ENCODE results near the gene GPR55. TPM values are rescaled to one million over a fixed set of nuclear protein-coding genes. Genes with fewer than 3 reads are reported as not detected.

GPR55 gene
- total RNA-seq, 1 experiment from 2014 or later = not detected

DNA sequence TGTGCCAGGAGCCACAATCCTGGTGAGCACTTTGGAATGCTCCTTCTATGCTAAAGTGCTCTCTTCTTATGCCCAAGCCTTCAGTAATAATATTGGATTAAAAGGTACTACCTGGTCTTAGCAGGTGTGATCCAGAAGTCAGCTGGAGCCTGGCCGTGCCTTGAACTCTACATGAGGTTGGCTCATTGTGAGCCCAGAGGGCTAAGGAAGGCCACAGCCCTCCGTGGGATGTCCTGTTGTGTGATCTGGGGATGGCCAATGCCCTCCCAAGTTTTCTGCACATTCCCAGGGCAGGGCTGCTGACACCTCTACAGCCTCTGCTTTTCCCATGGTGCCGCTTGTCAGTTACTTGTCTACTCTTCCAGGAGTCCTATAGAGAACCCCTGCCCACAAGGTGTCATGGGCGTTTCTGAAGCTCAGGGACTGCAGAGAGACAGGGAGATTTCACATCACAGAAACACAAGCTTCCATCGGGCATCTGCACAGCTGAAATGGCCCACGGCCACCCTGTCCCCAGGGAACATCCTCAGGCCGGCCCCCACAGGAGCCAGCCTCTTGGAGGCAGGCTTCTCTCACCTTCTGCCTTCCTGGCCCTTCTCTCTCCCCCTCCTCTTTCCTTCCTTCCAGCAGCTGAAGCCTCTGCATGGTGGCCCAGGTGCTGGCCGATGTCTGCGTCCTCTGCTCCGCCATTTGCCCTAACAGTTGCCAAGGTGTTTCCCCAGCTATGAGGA lies 27.3 kb upstream of the GPR55 start:
- in situ Hi-C loops (cut with HindIII; ENCODE audit: low sequenced_read_pairs) = no loop called here
- DNase-seq (ENCODE audit: low spot score) = no peak

DNA sequence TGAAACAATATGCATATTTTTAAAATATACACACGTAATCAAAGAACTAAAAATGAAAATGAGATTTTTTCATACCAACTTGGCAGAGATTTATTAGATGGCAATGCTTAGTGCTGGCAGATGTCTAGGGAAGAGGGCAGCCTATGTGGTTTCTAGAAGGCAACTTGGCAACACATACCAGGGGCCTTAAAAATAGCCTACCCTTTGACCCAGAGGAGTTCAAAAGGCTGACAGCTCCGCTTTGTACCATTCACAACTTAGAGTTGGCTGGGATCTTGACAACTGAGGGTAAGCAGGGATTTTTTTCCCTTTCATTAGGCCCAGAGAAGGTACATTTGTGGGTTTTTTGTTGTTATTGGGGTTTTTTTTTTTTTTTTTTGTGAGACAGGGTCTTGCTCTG lies 26.4 kb upstream of the GPR55 start:
- no peak for DNase-seq (ENCODE audit: low spot score)
- in situ Hi-C loops (cut with HindIII; ENCODE audit: low sequenced_read_pairs) = no loop called here

DNA sequence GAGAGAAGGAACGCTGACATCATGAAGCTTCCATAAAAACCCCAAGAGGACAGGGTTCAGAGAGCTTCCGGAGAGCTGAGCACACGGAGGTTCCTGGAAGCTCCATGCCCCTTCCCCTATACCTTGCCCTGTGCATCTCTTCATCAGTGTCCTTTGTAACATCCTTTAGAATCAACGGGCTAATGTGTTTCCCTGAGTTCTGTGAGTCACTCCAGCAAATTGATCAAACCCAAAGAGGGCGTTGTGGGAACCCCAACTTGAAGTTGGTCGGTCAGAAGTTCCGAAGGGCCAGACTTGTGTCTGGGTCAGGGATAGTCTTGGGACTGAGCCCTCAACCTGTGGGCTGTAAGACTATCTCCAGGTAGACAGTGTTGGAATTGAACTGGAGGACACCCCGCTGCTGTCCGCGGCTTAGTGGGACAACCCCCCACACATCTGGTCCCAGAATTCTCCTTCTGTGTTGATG lies 25.9 kb upstream of the GPR55 start:
- in situ Hi-C loops (cut with HindIII; ENCODE audit: low sequenced_read_pairs) = no loop called here
- no peak for DNase-seq (ENCODE audit: low spot score)

DNA sequence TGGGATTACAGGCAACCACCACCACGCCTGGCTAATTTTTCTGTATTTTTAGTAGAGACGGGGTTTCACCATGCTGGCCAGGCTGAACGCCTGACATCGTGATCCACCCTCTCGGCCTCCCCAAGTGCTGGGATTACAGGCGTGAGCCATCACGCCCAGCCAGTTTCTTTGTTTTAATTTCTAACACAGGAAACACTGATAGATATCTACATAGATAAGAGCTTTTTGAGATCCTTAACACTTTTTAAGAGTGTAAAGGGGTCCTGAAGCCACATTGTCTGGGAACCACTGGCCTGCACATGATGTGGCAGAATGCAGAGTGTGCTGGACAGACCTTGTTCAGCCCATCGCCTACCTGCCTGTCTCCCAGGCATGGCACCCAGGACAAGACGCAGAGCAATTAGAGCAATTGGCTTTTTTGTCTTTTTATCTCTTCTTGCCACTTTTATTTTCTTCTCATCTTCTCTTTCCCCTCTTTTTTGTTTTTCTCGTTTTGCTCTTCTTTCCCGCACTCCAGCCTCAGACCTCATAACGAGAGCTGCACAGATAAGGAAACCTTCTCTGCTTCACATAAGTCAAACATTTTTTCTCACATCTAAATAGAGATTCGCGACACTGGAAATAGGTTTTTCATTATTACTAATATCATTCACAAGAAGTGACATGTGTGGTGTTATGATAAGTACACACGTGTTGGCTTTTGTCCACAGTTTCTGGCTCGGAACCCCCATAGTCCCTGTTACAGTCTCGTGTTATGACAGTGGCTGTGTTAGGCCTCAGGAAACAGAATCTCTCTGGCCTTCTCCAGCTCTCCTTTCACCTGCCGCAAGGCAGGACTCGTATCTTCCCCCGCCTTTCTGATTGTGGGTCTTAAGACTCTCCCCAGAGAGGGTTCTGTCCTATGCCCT lies 25.2 kb upstream of the GPR55 start:
- DNase-seq (ENCODE audit: low spot score) = no peak
- in situ Hi-C loops (cut with HindIII; ENCODE audit: low sequenced_read_pairs) = no loop called here

DNA sequence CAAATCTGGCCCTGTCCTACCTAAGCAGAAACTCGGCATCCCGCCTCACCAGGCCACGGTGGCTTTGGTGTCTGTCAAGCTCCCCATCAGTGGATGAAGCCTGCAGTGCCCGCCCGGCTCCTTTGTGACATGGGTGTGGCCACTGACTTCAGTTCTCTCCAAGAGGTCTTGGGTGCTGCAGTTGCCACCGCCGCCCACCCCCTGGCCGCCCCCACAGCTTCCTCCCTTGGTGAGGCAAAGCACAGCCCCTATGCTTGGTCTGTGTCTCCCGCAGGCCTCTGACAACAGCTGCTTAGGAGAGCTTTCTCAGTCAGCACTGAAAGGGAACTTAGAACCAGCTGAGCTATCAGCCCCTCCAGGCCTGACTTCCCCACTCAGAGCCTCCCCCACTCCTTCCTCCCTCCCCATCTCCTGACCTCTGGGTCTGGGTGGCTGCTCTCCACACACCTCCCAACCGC lies 22.9 kb upstream of the GPR55 start:
- in situ Hi-C loops (cut with HindIII; ENCODE audit: low sequenced_read_pairs) = no loop called here

DNA sequence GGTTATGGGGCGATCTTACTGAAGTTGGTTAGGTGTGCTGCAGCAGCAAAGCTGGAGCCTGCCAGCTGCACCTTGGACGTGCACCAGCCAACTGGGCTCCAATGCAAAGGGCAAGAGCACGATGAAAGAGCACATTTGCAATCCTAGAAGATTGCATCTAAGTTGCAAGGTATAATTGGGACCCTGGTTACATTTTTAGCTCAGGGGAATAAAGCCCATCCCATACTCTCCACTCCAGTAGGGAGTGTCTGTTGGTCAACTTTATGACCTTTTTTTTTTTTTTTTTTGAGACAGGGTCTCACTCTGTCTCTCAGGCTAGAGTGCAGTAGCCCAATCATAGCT lies 22.2 kb upstream of the GPR55 start:
- in situ Hi-C loops (cut with HindIII; ENCODE audit: low sequenced_read_pairs) = no loop called here
- no peak for DNase-seq (ENCODE audit: low spot score)

More for the DNA sequence above, 22.9 kb upstream of the GPR55 start:
- no peak for DNase-seq (ENCODE audit: low spot score)

DNA sequence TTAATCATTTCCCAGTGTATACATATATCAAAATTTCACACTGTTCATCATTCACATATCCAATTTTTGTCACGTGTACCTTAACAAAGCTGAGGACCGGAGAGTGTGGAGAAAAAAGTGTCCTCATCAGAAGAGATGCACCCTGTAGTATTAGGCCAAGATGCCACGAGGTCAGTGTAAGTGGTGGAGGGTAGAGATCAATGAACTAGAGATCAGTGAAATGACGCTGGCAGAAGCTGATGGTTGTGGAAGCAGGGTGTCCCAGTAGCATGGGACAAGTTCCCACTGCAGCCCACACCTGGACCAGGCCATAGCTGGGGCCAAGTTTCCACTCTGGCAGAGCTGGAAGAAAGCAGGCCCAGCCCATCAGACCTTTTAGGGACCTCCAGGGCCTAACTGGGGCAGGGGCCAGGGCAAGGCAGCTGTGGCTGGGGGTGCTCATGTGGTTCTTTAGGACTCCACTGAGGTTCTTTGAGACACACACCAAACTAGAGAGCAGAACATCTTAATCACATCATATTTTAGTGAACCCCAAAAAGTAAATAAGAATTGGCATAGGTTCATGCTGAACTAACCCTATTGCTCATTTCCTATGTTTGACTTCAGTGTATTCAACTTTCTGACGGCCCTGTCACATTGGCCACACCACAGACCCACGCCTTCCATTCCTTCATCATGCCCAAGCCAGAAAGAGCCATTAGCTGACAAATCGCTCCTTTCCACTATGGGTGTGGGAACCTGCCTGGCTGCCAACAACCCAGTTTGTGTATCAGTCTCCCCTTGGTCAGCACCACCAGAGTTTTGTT lies 21.6 kb upstream of the GPR55 start:
- no peak for DNase-seq (ENCODE audit: low spot score)
- in situ Hi-C loops (cut with HindIII; ENCODE audit: low sequenced_read_pairs) = no loop called here

DNA sequence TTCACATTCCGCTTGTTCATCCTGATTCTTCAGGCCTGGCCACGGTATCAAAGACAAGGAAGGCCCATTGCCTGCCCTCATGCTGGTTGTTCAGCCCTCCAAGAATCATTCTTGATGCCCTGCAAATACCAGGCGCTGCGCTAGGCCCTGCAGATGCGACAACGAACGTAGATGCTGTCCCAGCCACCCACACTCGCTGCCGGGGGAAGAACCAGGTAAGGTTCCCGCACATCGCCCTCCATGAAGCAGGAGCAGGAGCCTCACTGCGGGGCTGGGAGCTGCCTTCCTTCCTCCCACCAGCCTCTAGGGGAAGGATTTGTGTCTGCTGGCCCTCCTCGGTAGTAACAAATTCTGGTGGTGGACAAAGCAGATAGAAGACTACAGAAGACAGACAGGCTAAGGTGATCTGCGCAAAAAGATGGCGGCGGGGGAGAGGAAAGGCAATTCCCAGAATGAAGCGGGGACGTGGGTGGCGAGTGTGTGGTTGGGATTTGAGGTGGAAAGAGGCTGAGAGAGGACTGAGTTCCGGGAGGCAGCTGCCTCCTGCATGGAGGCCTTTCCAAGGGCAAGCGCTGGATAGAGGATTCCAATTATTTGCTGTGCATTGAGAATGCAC lies 19.8 kb upstream of the GPR55 start:
- no peak for DNase-seq (ENCODE audit: low spot score)
- in situ Hi-C loops (cut with HindIII; ENCODE audit: low sequenced_read_pairs) = no loop called here

DNA sequence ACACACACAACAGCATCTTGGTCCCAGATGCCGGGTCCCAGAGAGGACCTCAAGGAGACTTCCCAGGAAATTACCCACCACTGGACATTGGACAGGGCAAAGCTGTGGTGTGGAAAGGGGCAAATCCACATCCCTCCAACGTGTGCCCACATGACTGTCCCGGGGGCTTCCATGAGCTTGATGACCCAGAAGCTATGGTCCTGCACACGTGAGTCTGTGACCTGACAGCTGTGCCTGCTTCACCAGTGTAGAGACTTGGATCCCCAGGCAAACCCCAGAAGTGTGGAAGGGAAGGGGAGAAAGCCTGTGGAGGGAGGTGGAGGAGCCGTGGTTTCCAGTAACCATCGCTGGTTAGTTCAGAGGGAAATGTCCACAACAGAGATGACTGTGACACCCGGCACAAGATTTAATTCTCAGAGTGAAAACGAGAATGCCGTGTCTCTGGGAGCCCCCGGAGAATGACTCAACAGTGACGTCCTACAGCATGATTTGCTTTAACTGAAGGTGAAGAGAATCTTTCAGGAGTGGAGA lies 19.1 kb upstream of the GPR55 start:
- in situ Hi-C loops (cut with HindIII; ENCODE audit: low sequenced_read_pairs) = no loop called here
- no peak for DNase-seq (ENCODE audit: low spot score)

DNA sequence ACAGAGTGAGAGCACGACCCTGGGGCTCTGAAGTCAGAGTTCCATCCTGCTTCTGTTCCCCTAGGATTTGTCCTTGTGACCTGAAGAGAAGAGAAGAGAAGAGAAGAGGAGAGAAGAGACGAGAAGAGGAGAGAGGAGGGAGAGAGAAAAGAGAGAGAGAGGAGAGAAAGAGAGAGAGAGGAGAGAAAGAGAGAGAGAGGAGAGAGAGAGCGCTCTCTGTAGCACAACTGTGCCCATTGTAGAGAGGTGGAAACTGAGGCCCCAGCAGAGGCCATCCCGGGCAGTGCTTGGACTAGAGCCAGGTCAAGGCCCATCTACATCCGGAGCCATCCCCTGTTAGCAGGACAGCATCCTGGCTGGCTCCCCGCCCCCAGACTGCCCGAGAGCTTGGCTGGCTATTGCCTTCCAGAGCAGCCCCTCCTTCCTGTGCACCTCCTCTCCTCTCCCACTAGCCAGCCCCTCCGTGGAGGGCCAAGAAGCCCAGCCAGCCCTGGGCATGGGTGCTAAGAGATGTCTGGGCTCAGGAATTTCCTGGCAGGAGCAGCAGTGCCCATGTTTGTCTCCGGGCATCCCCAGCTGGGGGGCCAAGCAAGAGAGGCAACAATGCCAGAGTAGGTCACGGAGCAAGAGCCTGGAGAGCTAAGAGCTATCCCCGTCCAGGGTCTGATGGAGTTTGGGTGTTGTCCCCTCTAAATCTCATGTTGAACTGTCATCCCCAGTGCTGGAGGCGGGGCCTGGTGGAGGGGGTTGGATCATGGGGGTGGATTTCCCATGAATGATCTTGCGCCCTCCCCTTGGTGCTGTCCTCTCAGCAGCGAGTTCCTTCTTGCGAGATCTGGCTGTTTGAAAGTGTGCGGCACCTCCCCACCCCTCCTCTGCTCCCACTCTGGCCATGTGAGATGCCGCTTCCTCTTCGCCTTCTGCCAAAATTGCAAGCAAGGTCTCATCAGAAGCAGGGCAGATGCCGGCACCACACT lies 18.2 kb upstream of the GPR55 start:
- no peak for DNase-seq (ENCODE audit: low spot score)
- in situ Hi-C loops (cut with HindIII; ENCODE audit: low sequenced_read_pairs) = no loop called here

DNA sequence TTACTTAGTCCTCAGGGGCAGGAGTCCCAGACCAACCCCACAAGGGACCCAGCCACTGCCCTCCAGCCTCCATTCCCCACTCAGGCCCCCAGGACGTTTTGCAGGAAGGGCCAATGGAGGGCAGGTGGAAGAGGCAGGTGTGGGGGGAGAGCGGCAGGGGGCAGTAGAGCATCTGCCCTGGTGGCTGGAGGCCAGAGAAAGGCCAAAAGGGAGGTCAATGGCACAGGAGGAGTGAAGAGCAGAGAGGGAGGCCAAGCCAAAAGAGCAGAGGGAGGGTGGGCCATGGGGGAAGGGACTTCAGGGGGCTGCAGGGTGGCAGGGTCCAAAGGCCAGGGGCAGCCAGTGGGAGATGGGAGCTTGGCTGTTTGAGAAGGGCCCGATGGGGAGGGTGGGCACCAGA lies 17.3 kb upstream of the GPR55 start:
- in situ Hi-C loops (cut with HindIII; ENCODE audit: low sequenced_read_pairs) = no loop called here
- DNase-seq (ENCODE audit: low spot score) = no peak

DNA sequence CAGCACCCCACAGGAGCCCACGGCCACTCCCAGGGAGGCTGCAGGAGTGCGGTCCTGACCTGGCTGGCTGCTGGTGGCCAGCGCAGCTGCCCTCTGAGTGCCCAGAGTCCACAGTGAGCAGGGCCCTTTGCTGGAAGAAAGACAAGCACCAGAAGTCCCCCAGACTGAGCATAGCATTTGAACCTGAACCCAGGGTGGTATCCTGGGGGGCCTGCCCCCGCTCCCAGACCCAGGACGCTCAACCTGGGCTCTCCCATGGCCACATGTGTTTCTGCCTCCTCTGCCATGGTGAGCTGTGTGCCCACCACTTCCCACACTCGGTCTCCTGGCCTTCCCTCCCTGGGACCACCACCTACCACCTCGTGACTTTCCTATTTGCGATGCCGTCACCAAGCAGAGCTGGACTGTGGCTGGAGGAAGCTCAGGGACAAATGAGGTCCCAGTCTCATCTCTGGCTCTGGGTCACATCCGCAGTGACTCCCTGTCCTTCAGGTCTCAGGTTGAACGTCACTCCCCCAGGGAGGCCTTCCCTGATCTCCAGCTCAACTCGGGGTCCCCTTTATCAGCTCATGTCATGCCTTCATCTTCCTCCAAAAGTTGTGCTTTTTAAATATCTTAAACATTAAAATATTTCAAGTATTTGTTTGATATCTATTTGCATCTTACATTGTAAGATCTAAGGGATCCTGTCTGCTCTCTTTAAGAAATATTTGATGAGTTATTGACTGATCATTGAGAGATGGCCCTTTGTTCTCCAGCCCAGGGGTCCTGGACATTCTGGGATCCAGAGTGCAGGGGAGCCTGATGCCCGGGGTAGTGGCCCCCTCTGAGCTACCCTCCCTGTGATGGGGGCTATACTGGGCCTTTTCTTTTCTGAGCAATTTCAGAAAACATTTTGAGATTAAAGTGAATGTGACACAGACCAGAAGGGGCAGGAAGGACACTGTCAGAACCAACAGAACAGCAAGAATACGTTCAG lies 16.4 kb upstream of the GPR55 start:
- no peak for DNase-seq (ENCODE audit: low spot score)
- in situ Hi-C loops (cut with HindIII; ENCODE audit: low sequenced_read_pairs) = no loop called here

DNA sequence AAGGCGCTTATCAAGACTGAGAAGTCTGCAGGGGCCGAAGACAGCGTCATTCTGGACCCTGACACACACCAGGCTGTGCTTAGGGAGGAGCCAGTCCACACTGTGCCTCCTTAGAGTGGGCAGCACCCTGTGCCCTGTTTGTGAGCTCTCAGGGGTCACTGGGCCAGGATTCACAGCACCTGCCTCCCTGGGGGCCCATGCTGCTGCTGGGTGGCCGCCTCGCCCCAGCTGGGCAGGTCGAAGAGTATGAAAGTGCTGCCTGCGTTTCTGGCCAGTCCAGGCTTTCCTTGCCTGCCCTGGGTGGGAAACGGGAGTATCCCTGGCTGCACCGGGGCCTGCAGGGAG lies 15.4 kb upstream of the GPR55 start:
- in situ Hi-C loops (cut with HindIII; ENCODE audit: low sequenced_read_pairs) = no loop called here
- no peak for DNase-seq (ENCODE audit: low spot score)

DNA sequence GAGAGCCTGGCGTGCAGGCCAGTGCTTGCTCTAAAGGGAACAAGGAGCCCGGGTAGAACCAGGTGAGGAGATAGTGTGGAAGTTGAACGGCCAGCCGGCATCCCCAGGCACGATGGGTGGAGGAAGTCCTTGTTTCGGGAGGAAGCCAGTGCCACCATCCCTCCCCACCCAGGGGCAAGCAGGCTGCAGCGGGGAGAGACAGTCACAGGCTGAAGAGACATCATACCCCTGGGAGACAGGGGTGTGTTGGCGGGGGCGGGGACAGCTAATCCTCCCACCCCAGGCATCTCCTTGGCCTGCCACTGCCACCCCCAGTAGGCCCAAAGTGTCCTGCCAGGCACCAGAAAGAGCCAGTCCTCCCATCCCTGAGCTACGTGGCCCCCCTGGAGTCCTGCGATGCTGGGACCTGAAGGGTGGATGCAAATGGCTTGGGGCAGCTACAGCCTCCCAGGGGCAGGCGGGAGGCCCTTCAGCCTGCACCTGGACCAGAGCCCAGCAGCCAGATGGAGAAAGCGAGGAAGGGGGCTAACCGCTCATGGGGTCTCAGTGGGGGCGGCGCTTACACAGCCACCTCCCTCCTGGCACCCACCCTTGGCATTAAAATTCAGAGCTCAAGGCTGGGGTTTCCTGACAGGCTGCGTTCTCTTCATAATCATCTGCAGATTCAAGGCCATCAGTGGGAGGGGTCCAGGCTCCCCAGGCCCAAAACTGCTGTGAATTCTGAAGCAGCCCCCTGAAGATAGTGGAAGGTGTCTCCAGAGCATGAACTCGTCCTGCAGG lies 14.8 kb upstream of the GPR55 start:
- no peak for DNase-seq (ENCODE audit: low spot score)

DNA sequence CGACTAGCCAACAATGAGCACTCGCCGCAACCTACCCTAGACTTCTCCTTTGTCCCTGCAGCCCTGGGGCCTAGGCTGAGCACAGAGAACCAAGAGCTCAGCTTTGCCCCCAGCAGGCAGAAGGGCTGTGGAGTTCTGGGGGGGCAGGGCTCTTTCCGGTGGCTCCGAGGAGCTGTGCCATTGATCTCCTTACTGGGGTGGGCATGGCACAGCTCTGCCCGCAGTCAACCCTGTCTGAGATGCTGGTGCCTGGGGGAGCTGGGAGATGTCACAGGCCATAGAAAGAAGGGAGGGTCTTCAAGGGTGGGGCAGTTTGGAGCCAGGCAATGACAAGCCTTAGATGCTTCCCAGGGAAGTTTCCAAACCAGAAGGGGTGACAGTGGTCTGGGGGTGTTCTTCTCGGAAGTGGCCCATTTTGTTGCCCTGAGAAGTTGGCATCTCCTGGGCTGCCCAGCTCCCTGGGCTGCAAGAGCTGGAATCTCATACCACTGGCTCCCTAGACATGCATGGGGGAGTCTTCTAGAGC lies 14.1 kb upstream of the GPR55 start:
- no peak for DNase-seq (ENCODE audit: low spot score)
- in situ Hi-C loops (cut with HindIII; ENCODE audit: low sequenced_read_pairs) = no loop called here

More for the DNA sequence above, 14.8 kb upstream of the GPR55 start:
- in situ Hi-C loops (cut with HindIII; ENCODE audit: low sequenced_read_pairs) = no loop called here

DNA sequence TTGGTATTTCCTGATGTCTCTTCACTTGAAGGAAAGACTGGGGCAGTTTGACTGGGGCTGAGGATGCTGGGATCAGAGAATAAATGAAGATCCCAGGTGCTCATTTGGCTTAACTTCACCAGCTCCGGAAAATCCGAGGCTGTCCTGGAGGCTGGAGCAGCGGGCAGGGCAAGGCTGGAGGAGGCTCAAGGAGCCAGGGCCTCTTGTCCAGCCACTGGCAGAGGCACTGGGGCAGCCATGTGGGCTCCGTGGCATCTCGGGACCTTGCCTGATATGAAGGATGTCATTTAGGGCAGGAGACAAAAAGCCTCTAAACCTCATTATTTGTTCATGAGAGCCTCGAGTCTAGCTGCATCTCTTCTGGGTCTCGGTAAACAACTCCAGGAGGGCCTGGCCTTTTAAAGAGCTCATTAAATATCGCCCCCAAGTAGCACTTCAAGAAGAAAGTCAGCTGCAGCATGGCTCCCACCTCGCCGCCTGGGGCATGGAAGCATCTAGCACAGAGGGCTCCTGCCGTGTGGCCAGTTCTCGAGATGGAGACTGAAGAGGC lies 13.5 kb upstream of the GPR55 start:
- in situ Hi-C loops (cut with HindIII; ENCODE audit: low sequenced_read_pairs) = no loop called here
- no peak for DNase-seq (ENCODE audit: low spot score)
